Measurements from ENCODE around the gene ZBTB8OS.
"Not testable (repeated sequence)": the region's sequence is repeated elsewhere in the genome, so short reads cannot be mapped to it uniquely, and the experiment has no call there.

Gene ZBTB8OS

DNA sequence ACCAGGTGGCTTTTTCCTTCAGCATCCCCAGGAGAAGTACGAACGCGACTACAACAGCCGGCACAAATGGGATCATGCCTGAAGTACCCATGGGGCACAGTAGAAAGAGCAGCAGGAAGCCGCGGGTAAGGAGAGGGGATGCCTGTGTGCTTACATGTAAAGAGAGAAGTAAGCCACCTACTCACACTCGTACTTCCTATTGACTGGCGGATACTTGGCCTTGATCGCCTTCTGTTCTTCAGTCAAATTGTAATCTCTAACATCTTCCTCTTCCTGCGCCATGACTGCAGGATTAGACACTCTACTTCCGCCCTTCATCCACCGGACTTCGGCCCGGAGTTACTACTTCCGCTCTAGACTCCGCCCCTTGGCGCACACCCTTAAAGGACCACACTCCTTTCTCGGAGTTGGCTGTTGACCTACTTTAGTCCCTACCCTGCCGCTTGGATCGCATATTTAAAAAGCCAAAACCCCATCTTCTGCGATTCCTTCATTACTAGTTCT, at the start of gene ZBTB8OS:
TSS of gene ZBTB8OS (minus strand) at position 303 of the 504 bp plus-strand sequence. CDS start at position 282, 21 bp downstream.
- DNase-seq (ENCODE audit: low read depth): peak; percentile 64

GRCh38 chr1:32696996-32697395, 46.6 kb upstream of the ZBTB8OS start:
- not testable (repeated sequence) for DNase-seq (ENCODE audit: low read depth)

DNA sequence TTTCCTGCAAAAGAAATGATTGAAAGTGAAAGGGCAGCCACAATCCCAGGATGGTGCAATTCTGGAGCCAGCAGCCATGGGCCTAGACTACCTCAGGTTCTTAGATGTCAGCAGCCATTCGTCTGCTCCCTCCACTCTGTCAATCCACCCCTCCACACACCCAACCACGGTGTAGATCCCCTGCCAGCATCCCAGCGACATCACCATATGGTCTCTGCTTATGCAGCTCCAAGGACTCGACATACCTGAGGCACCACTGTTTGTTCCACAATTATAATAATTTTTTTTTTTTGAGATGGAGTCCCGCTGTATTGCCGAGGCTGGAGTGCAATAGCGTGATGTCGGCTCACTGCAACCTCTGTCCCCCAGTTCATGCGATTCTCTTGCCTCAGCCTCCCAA, 45.7 kb upstream of the ZBTB8OS start:
- DNase-seq (ENCODE audit: low read depth): no peak

GRCh38 chr1:32695098-32695904, 45.0 kb upstream of the ZBTB8OS start:
- no peak for DNase-seq (ENCODE audit: low read depth)

- DNase-seq (ENCODE audit: low read depth): no peak
Observed at GRCh38 chr1:32693455-32694174, 43.3 kb upstream of the ZBTB8OS start.

DNA sequence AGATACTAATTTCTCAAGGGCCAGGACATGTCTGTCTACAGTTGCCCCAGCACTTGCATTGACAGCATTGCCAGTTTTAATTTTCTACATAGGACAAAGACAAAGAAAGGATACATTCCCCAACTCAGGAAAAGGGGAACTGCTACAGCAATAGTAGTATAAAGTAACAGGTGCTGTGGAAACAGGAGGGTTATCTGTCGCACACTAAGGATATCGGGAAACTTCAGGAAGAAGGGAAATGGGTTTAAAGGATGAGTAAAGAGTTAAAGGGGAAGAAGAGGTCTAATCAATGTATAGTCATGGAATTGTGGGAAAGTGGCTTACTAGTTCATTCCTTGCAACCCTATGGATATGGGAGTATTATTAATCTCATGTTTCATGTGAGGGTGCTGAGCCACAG, 36.0 kb upstream of the ZBTB8OS start:
- DNase-seq (ENCODE audit: low read depth): no peak

DNA sequence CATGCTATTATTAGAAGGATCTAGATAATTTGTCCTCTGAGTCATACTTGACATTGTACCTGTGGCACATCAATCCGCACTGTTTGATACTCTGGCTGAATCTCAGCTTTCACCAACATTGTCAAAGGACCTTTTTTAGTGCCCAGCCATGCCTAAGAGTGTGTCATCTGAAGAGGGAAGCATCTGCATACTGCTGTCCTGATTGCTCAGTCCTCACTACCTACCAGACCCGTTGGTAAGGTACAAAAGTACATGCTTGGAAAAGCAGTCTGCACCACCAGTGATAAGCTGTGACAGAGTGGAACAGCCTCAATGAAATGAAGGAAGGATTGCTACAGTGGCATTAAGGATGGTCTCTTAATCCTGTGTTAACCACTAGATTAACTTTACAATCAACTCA, 35.1 kb upstream of the ZBTB8OS start:
- no peak for DNase-seq (ENCODE audit: low read depth)

- DNase-seq (ENCODE audit: low read depth): no peak
Observed at GRCh38 chr1:32684167-32684811, 33.9 kb upstream of the ZBTB8OS start.

DNA sequence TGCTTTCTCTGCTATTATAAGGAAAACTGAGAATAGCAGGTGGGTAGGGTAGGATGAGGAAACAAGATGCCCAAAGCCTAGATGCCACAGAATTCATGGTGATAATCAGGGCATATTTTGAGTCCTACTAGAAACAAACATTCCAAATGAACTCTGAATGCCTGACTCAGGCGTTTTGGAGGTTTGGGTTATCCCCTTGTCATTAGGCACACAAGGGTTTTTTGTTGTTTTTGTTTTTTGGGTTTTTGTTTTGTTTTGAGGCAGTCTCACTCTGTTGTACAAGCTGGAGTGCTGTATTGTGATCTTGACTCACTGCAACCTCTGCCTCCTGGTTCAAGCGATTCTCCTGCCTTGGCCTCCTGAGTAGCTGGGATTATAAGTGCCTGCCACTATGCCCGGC, 33.0 kb upstream of the ZBTB8OS start:
- DNase-seq (ENCODE audit: low read depth): no peak

DNA sequence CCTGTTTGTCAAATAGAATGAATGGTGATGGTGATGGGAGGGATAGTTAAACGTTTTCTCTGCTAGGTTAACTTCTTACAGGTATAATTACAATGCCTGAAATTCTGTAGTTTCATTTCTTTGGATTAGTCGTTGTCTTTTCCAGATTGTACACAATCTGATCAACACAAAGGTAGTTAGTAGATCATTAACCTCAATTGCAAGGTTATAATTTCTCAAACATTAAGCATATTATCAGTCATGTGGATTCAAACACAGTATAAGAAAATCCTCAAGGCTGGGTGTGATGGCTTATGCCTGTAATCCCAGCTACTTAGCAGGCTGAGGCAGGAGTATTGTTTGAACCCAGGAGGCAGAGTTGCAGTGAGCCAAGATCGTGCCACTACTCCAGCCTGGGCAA, 31.6 kb upstream of the ZBTB8OS start:
- DNase-seq (ENCODE audit: low read depth): no peak

GRCh38 chr1:32681509-32681908, 31.2 kb upstream of the ZBTB8OS start:
- DNase-seq (ENCODE audit: low read depth): no peak

GRCh38 chr1:32680642-32681041, 30.3 kb upstream of the ZBTB8OS start:
- DNase-seq (ENCODE audit: low read depth): no peak

- not testable (repeated sequence) for DNase-seq (ENCODE audit: low read depth)
Observed at GRCh38 chr1:32679993-32680392, 29.6 kb upstream of the ZBTB8OS start.

DNA sequence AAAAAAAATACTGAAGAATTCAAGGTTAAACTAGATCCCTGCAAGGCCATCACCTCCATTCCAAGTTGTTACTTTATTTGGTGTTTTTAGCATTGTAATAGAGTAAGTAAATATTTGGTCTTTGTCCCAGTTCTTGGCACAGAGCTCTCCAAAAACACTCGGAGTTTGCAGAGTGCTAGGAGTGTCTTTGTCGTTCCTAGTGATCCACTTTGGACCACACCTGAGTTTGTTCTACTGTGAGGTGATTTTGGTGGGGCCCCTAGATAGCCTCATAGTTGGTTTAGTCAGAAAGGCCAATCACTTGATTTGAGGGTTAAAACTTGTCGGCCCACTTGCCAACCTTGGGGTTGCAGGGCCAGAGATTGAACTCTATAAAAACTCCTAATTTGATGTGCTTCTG, 26.6 kb upstream of the ZBTB8OS start:
- no peak for DNase-seq (ENCODE audit: low read depth)

- not testable (repeated sequence) for DNase-seq (ENCODE audit: low read depth)
Observed at GRCh38 chr1:32668716-32669115, 18.4 kb upstream of the ZBTB8OS start.

DNA sequence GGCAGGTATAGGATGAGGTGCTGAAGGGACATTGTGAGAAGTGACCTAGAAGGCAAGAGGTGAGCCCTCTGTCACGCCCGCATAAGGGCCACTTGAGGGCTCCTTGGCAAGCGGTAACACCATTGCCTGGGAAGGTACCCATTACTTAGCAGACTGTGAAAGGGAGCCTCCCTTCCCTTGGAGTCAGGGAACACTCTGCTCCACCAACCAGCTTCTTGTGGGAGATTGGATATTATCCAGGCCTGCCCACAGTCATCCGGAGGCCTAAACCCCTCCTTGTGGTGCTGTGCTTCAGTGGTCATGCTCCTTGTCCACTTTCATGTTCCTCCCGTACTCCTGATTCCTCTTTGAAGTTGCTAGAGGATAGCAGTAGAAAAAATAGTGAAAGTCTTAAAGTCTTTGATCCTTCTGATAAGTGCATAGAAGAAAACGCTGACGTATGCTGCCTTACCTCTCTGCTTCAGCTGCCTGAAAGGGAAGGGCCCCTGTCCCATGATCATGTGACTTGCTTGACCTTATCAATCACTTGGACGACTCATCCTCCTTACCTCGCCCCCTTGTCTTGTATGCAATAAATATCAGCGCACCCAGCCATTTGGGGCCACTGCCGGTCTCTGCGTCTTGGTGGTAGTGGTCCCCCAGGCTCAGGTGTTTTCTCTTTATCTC, 16.7 kb upstream of the ZBTB8OS start:
- DNase-seq (ENCODE audit: low read depth): no peak

DNA sequence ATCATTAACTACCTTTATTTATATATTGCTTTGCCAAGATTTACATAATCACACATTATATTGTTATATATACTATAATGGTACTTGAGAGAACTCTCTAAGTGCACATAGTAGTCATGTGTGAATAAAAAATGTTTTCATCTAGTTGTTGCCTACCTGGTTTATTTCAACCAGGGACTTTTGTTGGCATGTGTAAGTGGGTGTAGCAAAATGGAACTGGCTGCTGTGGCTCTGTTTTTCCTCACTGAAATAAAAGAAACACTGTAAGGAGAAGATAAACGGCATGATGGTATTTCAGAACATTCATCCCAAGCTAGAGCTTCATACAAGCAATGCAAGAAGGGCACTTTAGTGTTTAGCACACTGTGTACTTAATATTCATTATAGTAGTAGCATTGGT, 15.6 kb upstream of the ZBTB8OS start:
- DNase-seq (ENCODE audit: low read depth): no peak

- no peak for DNase-seq (ENCODE audit: low read depth)
Observed at GRCh38 chr1:32659581-32659980, 9.2 kb upstream of the ZBTB8OS start.

DNA sequence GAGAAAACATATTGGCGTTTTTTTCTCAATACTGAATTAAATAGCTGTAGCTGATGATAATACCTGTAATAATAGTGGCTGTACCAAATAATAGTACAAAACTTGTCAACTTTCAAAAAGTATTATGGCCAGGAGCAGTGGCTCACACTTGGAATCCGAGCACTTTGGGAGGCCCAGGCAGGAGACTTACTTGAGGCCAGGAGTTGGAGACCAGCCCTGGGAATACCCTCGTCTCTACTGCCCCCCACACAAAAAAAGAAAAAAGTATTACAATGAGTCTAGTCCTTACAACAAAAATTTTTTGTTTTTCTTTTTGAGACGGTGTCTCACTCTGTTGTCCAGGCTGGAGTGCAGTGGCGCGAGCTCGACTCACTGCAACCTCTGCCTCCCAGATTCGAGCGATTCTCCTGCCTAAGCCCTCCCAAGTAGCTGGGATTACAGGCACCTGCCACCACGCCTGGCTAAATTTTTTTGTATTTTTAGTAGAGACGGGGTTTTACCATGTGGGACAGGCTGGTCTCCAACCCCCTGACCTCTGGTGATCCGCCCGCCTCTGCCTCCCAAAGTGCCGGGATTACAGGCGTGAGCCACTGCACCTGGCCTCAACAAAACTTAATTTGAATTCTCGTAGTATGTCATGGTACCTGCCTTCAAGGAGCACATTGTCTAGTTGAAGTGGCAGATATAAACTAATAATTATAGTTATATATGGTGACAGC, 2.1 kb upstream of the ZBTB8OS start:
- no peak for DNase-seq (ENCODE audit: low read depth)

GRCh38 chr1:32651461-32652073, 1.2 kb upstream of the ZBTB8OS start:
- peak; percentile 21 for DNase-seq (ENCODE audit: low read depth)
